ENCODE results near the gene HLA-DRA. TPM values are rescaled to one million over a fixed set of nuclear protein-coding genes. Genes with fewer than 3 reads are reported as not detected.

Gene HLA-DRA
- polyA plus RNA-seq, 1 donor from 2014 or later: not detected

- TF ChIP-seq EP300 (conservative IDR thresholded peaks at IDR 0.05; ENCODE audit: poor library complexity, severe bottlenecking) (no peak), CTCF (IDR thresholded peaks at IDR 0.05; ENCODE audit: poor library complexity, severe bottlenecking) (no peak), POLR2AphosphoS5 (IDR thresholded peaks at IDR 0.05) (no peak), SMC3 (conservative IDR thresholded peaks at IDR 0.05; ENCODE audit: poor library complexity) (no peak), EZH2 (IDR thresholded peaks at IDR 0.05; ENCODE audit: borderline replicate concordance, insufficient read depth, low read length, poor library complexity, severe bottlenecking) (no peak), MXI1 (conservative IDR thresholded peaks at IDR 0.05; ENCODE audit: poor library complexity, severe bottlenecking) (no peak), RAD21 (conservative IDR thresholded peaks at IDR 0.05) (no peak), TAF1 (IDR thresholded peaks at IDR 0.05; ENCODE audit: low read depth) (no peak)
- TF ChIP-seq, protein P1, sequence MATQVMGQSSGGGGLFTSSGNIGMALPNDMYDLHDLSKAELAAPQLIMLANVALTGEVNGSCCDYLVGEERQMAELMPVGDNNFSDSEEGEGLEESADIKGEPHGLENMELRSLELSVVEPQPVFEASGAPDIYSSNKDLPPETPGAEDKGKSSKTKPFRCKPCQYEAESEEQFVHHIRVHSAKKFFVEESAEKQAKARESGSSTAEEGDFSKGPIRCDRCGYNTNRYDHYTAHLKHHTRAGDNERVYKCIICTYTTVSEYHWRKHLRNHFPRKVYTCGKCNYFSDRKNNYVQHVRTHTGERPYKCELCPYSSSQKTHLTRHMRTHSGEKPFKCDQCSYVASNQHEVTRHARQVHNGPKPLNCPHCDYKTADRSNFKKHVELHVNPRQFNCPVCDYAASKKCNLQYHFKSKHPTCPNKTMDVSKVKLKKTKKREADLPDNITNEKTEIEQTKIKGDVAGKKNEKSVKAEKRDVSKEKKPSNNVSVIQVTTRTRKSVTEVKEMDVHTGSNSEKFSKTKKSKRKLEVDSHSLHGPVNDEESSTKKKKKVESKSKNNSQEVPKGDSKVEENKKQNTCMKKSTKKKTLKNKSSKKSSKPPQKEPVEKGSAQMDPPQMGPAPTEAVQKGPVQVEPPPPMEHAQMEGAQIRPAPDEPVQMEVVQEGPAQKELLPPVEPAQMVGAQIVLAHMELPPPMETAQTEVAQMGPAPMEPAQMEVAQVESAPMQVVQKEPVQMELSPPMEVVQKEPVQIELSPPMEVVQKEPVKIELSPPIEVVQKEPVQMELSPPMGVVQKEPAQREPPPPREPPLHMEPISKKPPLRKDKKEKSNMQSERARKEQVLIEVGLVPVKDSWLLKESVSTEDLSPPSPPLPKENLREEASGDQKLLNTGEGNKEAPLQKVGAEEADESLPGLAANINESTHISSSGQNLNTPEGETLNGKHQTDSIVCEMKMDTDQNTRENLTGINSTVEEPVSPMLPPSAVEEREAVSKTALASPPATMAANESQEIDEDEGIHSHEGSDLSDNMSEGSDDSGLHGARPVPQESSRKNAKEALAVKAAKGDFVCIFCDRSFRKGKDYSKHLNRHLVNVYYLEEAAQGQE (IDR thresholded peaks at IDR 0.05; ENCODE audit: borderline replicate concordance): no peak
Observed at GRCh38 chr6:32430179-32430578, 9.5 kb upstream of the HLA-DRA start.

DNA sequence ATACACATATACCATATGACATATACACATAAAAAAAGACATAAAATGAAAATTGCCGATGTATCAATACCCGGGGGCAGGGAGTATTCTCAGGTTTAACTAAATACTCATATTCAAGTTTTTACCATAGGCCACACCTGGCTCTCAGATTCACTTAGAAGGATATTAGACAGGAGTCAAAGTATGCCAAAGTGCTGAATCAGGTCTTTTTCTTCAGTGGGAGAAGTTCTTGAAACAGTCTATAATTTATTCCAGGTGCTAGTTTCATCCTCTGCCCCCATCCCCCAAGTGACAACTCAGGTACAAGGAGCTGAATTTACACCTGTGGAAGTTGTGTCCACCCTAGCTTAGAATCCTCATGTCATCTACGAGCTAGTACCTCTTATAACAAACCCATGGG lies 8.5 kb upstream of the HLA-DRA start:
- Histone ChIP-seq H3K27ac (ENCODE audit: low read length) (no peak overlapping the region), H3K36me3 (ENCODE audit: insufficient read depth, low read length) (no peaks in the 10 kb centered on the region), H3K9me3 (ENCODE audit: low read length) (no peaks in the 10 kb centered on the region), H3K4me2 (ENCODE audit: low read length) (no peak overlapping the region), H3K9me2 (ENCODE audit: insufficient read depth, low read length) (no peaks in the 10 kb centered on the region), H2AFZ (ENCODE audit: low read depth, low read length) (no peak overlapping the region), H3K9ac (ENCODE audit: low read length) (no peak overlapping the region), H3F3A (ENCODE audit: insufficient read depth, low read length, poor library complexity, severe bottlenecking) (no peaks in the 10 kb centered on the region), H3K79me2 (replicated peaks; ENCODE audit: insufficient read depth, low read length) (no peaks in the 10 kb centered on the region), H3K4me3 (ENCODE audit: low read length) (no peak overlapping the region), H3K27me3 (ENCODE audit: insufficient read depth, low read depth, low read length) (no peaks in the 10 kb centered on the region), H4K20me1 (ENCODE audit: insufficient read depth) (no peaks in the 10 kb centered on the region)
- TF ChIP-seq, protein P1 (IDR thresholded peaks at IDR 0.05; ENCODE audit: borderline replicate concordance): no peak
- no peak for TF ChIP-seq EP300 (conservative IDR thresholded peaks at IDR 0.05; ENCODE audit: poor library complexity, severe bottlenecking)
- TF ChIP-seq EZH2 (IDR thresholded peaks at IDR 0.05; ENCODE audit: borderline replicate concordance, insufficient read depth, low read length, poor library complexity, severe bottlenecking): no peak
- TF ChIP-seq SMC3 (conservative IDR thresholded peaks at IDR 0.05; ENCODE audit: poor library complexity): no peak
- TF ChIP-seq POLR2AphosphoS5 (IDR thresholded peaks at IDR 0.05): no peak
- TF ChIP-seq RAD21 (conservative IDR thresholded peaks at IDR 0.05): no peak
- TF ChIP-seq MXI1 (conservative IDR thresholded peaks at IDR 0.05; ENCODE audit: poor library complexity, severe bottlenecking): no peak
- TF ChIP-seq CTCF (IDR thresholded peaks at IDR 0.05; ENCODE audit: poor library complexity, severe bottlenecking): no peak
- no peak for TF ChIP-seq TAF1 (IDR thresholded peaks at IDR 0.05; ENCODE audit: low read depth)

More at GRCh38 chr6:32430179-32430578, 9.5 kb upstream of the HLA-DRA start:
- Histone ChIP-seq H3K9me3 (ENCODE audit: low read length) (no peaks in the 10 kb centered on the region), H3K4me2 (ENCODE audit: low read length) (no peak overlapping the region), H3F3A (ENCODE audit: insufficient read depth, low read length, poor library complexity, severe bottlenecking) (no peaks in the 10 kb centered on the region), H3K27ac (ENCODE audit: low read length) (no peak overlapping the region), H2AFZ (ENCODE audit: low read depth, low read length) (no peak overlapping the region), H3K4me3 (ENCODE audit: low read length) (no peak overlapping the region), H3K36me3 (ENCODE audit: insufficient read depth, low read length) (no peaks in the 10 kb centered on the region), H3K9ac (ENCODE audit: low read length) (no peak overlapping the region), H3K9me2 (ENCODE audit: insufficient read depth, low read length) (no peaks in the 10 kb centered on the region), H3K79me2 (replicated peaks; ENCODE audit: insufficient read depth, low read length) (no peaks in the 10 kb centered on the region), H3K27me3 (ENCODE audit: insufficient read depth, low read depth, low read length) (no peaks in the 10 kb centered on the region), H4K20me1 (ENCODE audit: insufficient read depth) (no peaks in the 10 kb centered on the region)

Data from neural cell (in vitro differentiated cells).